K562 (cell line): Measurements from ENCODE around the gene NUP214. TPM values are rescaled to one million over a fixed set of nuclear protein-coding genes. Genes with fewer than 3 reads are reported as not detected.

Source experiments
- ATAC-seq: fragments of 200-7000 bp; cut with Tn5 transposase; 3 replicates; pipeline ENCODE4 v1.9.1; 2020; ENCODE audit warnings: moderate library complexity
- BruUV-seq: library from RNA; stranded (reverse); fragments of 400-500 nt; replicated peaks from 2 replicates; lab custom pipeline; 2021; lab: Mats Ljungman, UMichigan
- CTCF ChIA-PET: fragments of 300-600 bp; formaldehyde crosslinking; extraction: SDS; loops from one replicate; lab custom pipeline; 2021; ENCODE audit warnings: low intra/inter-chr PET ratio; lab: Yijun Ruan, JAX
- POLR2A ChIA-PET: fragments of 300-600, 350-650 bp; sonication (Branson Sonifier 250); formaldehyde crosslinking; extraction: SDS; loops from one replicate; lab custom pipeline; 2021; ENCODE audit warnings: antibody characterized with exemption, inconsistent platforms; lab: Yijun Ruan, JAX
- DNase-seq, 4 experiments: peaks; one replicate each; pipeline versions ENCODE4 v3.0.0 to v3.0.0-alpha.2; 2011 to 2018; ENCODE audit warnings: low spot score in 3 of 4, mixed read lengths in 3 of 4; ENCODE audit errors: extremely low read depth in 1 of 4
- FAIRE-seq: peaks from 2 replicates; lab custom pipeline; 2011; peaks lifted over from hg19 to GRCh38; lab: Jason Lieb, UNC
- H2AFZ ChIP-seq: 2 replicates; pipeline ENCODE4 v1.6.0; 2011; ENCODE audit warnings: low read depth, low read length, control low read depth, inconsistent platforms
- H3K27ac ChIP-seq: fragments of 200-600 bp; 3 replicates; pipeline ENCODE4 v1.8.0; 2011; ENCODE audit warnings: low read depth, mild to moderate bottlenecking, control low read depth, inconsistent platforms, low read length, moderate library complexity, mixed read lengths; ENCODE audit errors: extremely low read depth
- H3K27me3 ChIP-seq, 2 experiments: fragments of 300-600 bp in 1 of 2; 2 replicates in 1 of 2; 3 replicates in 1 of 2; pipeline versions ENCODE4 v1.6.0 to v1.8.0; 2011; ENCODE audit warnings: inconsistent platforms in 2 of 2, low read length in 2 of 2, mild to moderate bottlenecking in 1 of 2, mixed read lengths in 1 of 2, moderate library complexity in 1 of 2; ENCODE audit not compliant: control insufficient read depth in 2 of 2, insufficient read depth in 2 of 2
- H3K36me3 ChIP-seq: fragments of 300-600 bp; 3 replicates; pipeline ENCODE4 v1.8.0; 2011; ENCODE audit warnings: mild to moderate bottlenecking, low read length, inconsistent platforms; ENCODE audit not compliant: control insufficient read depth, insufficient read depth
- H3K4me1 ChIP-seq, 2 experiments: fragments of 200-600 bp in 1 of 2; replicated peaks in 1 of 2; 2 replicates in 1 of 2; 3 replicates in 1 of 2; pipeline versions ENCODE4 v1.5.1 to v1.8.0; 2011; ENCODE audit warnings: inconsistent platforms in 2 of 2, low read length in 2 of 2, mild to moderate bottlenecking in 1 of 2, mixed read lengths in 1 of 2, moderate library complexity in 1 of 2; ENCODE audit not compliant: control insufficient read depth in 2 of 2, insufficient read depth in 2 of 2
- H3K4me2 ChIP-seq: 2 replicates; pipeline ENCODE4 v1.6.1; 2011; ENCODE audit warnings: low read length, control low read depth, inconsistent platforms, mixed read lengths; ENCODE audit not compliant: insufficient read depth
- H3K4me3 ChIP-seq: fragments of 200-600 bp; sonication (generic), shearing (Covaris generic); 2 replicates; pipeline ENCODE4 v1.5.1; 2016; ENCODE audit warnings: control low read depth, inconsistent platforms
- H3K79me2 ChIP-seq: fragments of 200-600 bp; 3 replicates; pipeline ENCODE4 v1.8.0; 2011; ENCODE audit warnings: low read length, inconsistent platforms; ENCODE audit not compliant: control insufficient read depth, insufficient read depth
- H3K9ac ChIP-seq, 2 experiments: 2 replicates each; pipeline versions ENCODE4 v1.6.0 to v1.6.1; 2011; ENCODE audit warnings: low read depth in 2 of 2, low read length in 2 of 2, control low read depth in 1 of 2, inconsistent platforms in 1 of 2, mild to moderate bottlenecking in 1 of 2, mixed read lengths in 1 of 2; ENCODE audit not compliant: insufficient read depth in 1 of 2
- H3K9me1 ChIP-seq: one replicate; pipeline ENCODE4 v1.6.0; 2011; ENCODE audit warnings: inconsistent platforms, mild to moderate bottlenecking, low read length, moderate library complexity; ENCODE audit not compliant: control insufficient read depth, insufficient read depth
- H3K9me3 ChIP-seq: replicated peaks from 2 replicates; pipeline ENCODE4 v1.5.1; 2011; ENCODE audit warnings: low read depth, low read length, inconsistent platforms; ENCODE audit not compliant: control insufficient read depth, insufficient read depth
- H4K20me1 ChIP-seq: replicated peaks from 2 replicates; pipeline ENCODE4 v1.6.1; 2011; ENCODE audit warnings: low read length, inconsistent platforms, mixed read lengths; ENCODE audit not compliant: control insufficient read depth, insufficient read depth
- ATF3 ChIP-seq, 2 experiments: fragments of 450-650 bp in 1 of 2; sonication (generic) in 1 of 2; formaldehyde crosslinking in 1 of 2; IDR thresholded peaks in 1 of 2; conservative IDR thresholded peaks in 1 of 2; 2 replicates each; pipeline versions ENCODE4 v1.6.1 to v1.8.1; 2016 to 2023; ENCODE audit warnings: mild to moderate bottlenecking in 2 of 2, moderate library complexity in 2 of 2, inconsistent platforms in 1 of 2, missing genetic modification reagents in 1 of 2
- MLX ChIP-seq, 2 experiments: fragments of 450-650 bp in 1 of 2; sonication (generic) in 1 of 2; formaldehyde crosslinking; conservative IDR thresholded peaks; 2 replicates each; pipeline versions ENCODE4 v1.4.0 to v1.8.1; 2020 to 2022; ENCODE audit warnings: mild to moderate bottlenecking in 1 of 2, missing genetic modification reagents in 1 of 2
- ZEB2 ChIP-seq: fragments of 450-650 bp; IDR thresholded peaks from 2 replicates; pipeline ENCODE4 v1.6.1; 2016
- ZNF518B ChIP-seq: fragments of 250-450 bp; sonication (Bioruptor Pico); IDR thresholded peaks from 2 replicates; pipeline ENCODE4 v1.5.0; 2021; ENCODE audit warnings: mild to moderate bottlenecking, moderate library complexity
- WGBS: fragments of 100-300 bp; shearing (Covaris generic); methylation state at CpG from one replicate; pipeline ENCODE4 v1.1.6; 2016; ENCODE audit warnings: low coverage, mixed read lengths; ENCODE audit not compliant: insufficient coverage; ENCODE audit errors: missing lambda C conversion rate; 5-methylcytosine and 5-hydroxymethylcytosine counted together
- in situ Hi-C: fragments of 300-500 bp; cut with MboI; formaldehyde crosslinking; loops from 4 replicates; pipeline ENCODE4 v1.15.0; 2018; ENCODE audit warnings: inconsistent platforms, mixed read lengths
- intact Hi-C: fragments of 100-400 bp; cut with micrococcal nuclease; formaldehyde crosslinking; loops from 2 replicates; pipeline ENCODE4 v1.14.2; 2022
- polyA plus RNA-seq, 8 experiments: library from polyadenylated mRNA; depleted of rRNA in 4 of 8; stranded (reverse) in 5 of 8; unstranded in 3 of 8; fragments of >200 nt; fragmentation: Nextera tagmentation in 2 of 8; fragmentation: Illumina TruSeq in 1 of 8; extraction: Ambion mirVana in 2 of 8; extraction: Trizol in 1 of 8; gene quantifications; 2 replicates each; pipeline versions ENCODE4 v1.2.1 to v1.2.3, GENCODE V29; 2011 to 2014; ENCODE audit warnings: inconsistent platforms in 1 of 8, missing spikeins in 1 of 8
- total RNA-seq, 7 experiments: library from RNA; depleted of rRNA in 6 of 7; stranded (reverse); fragments of >200 nt in 6 of 7; fragmentation: Illumina TruSeq in 2 of 7; extraction: Trizol in 2 of 7; gene quantifications; 2 replicates each; pipeline versions ENCODE4 v1.2.1 to v1.2.3, GENCODE V29; 2011 to 2021; ENCODE audit warnings: low replicate concordance in 1 of 7
- TF ChIP-seq, protein P1 (sequence below): sonication (generic); formaldehyde crosslinking; IDR thresholded peaks from 2 replicates; pipeline ENCODE4 v1.8.1; 2023; ENCODE audit warnings: mild to moderate bottlenecking, missing genetic modification reagents
- TF ChIP-seq, protein P2 (sequence below): sonication (generic); formaldehyde crosslinking; IDR thresholded peaks from 2 replicates; pipeline ENCODE4 v1.8.1; 2023; ENCODE audit warnings: mild to moderate bottlenecking, missing genetic modification reagents

Gene NUP214
- total and polyA plus RNA-seq, 9 of the 15 experiments (the other 6 are each of a cell fraction or from before 2014, with no cell fraction given) = 56.9 to 332 (median 97.1) TPM

GRCh38 chr9:131096269-131097125 is 28.9 kb upstream of the NUP214 start, which contains the start of gene AIF1L:
AIF1L (plus strand) TSS chr9:131096531; CDS start chr9:131096630, 99 bp downstream.
- Histone ChIP-seq H2AFZ (peak within 1 kb of the TSS; percentile 65), H3K9me3 (no peaks in the 10 kb centered on the region), H3K9me1 (peaks cover 8% of the 10 kb centered on the region), H3K9ac (peak within 1 kb of the TSS; percentile 3 to 85; a peak in 3 of 4 replicates), H3K36me3 (no peaks in the 10 kb centered on the region), H3K27ac (no peak within 1 kb of the TSS), H3K4me2 (peak within 1 kb of the TSS; percentile 66), H3K4me3 (peak within 1 kb of the TSS; percentile 35), H3K27me3 (peaks cover 70 to 90% of the 10 kb centered on the region in 2 experiments), H4K20me1 (peaks cover 63% of the 10 kb centered on the region), H3K4me1 (peaks cover 22 to 62% of the 10 kb centered on the region in 2 experiments), H3K79me2 (no peaks in the 10 kb centered on the region)
- POLR2A ChIA-PET = interaction anchor here (0.6 to 99.3 kb wide), 11 partner anchors 0 to 239 kb away, joined by 3 to 3336 read pairs (median 4); partner anchors contain the start of genes AIF1L and NUP214
- FAIRE-seq (no peak), ATAC-seq (peak; percentile 65), DNase-seq (peak; percentile 87 to 100 (median 100))
- CTCF ChIA-PET = interaction anchor here (1.2 kb wide), 1 partner anchor 155 kb away, joined by 3 read pairs; no protein-coding TSS in a partner anchor
- TF ChIP-seq ZNF518B (CRISPR knock-in tag) (no peak), MLX (CRISPR knock-in tag; conservative IDR thresholded peaks at IDR 0.05) (0 out of 4 replicates have a peak, but pooled peaks of 1 of the 2 experiments have one; percentile 15), ATF3 (IDR thresholded peaks at IDR 0.05) (no peak), ATF3 (CRISPR knock-in tag; conservative IDR thresholded peaks at IDR 0.05) (0 out of 2 replicates have a peak, but pooled peaks have one; percentile 35), ZEB2 (no peak)
- TF ChIP-seq, protein P1, sequence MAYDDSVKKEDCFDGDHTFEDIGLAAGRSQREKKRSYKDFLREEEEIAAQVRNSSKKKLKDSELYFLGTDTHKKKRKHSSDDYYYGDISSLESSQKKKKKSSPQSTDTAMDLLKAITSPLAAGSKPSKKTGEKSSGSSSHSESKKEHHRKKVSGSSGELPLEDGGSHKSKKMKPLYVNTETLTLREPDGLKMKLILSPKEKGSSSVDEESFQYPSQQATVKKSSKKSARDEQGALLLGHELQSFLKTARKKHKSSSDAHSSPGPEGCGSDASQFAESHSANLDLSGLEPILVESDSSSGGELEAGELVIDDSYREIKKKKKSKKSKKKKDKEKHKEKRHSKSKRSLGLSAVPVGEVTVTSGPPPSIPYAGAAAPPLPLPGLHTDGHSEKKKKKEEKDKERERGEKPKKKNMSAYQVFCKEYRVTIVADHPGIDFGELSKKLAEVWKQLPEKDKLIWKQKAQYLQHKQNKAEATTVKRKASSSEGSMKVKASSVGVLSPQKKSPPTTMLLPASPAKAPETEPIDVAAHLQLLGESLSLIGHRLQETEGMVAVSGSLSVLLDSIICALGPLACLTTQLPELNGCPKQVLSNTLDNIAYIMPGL = peak; percentile 43
- TF ChIP-seq, protein P2, sequence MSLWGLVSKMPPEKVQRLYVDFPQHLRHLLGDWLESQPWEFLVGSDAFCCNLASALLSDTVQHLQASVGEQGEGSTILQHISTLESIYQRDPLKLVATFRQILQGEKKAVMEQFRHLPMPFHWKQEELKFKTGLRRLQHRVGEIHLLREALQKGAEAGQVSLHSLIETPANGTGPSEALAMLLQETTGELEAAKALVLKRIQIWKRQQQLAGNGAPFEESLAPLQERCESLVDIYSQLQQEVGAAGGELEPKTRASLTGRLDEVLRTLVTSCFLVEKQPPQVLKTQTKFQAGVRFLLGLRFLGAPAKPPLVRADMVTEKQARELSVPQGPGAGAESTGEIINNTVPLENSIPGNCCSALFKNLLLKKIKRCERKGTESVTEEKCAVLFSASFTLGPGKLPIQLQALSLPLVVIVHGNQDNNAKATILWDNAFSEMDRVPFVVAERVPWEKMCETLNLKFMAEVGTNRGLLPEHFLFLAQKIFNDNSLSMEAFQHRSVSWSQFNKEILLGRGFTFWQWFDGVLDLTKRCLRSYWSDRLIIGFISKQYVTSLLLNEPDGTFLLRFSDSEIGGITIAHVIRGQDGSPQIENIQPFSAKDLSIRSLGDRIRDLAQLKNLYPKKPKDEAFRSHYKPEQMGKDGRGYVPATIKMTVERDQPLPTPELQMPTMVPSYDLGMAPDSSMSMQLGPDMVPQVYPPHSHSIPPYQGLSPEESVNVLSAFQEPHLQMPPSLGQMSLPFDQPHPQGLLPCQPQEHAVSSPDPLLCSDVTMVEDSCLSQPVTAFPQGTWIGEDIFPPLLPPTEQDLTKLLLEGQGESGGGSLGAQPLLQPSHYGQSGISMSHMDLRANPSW (CRISPR knock-in tag) = peak; percentile 94
- BruUV-seq = no TSS peak
- 6% methylated on average over 93 of the region's 99 CpGs for whole genome bisulfite sequencing
- in situ Hi-C loops (no loop called here), intact Hi-C loops (loop anchor here (1.0 kb wide), 1 partner anchor 29 kb away; the partner anchor contains the start of gene NUP214)
